Right lobe of liver (tissue), 6 donors: Measurements from ENCODE around the gene GSG1. TPM values are rescaled to one million over a fixed set of nuclear protein-coding genes. Genes with fewer than 3 reads are reported as not detected.

Source experiments
- ATAC-seq, 4 donors: fragments of 200-7000 bp; cut with Tn5 transposase; one replicate each; pipeline ENCODE4 v1.9.1; 2020; ENCODE audit warnings: mild to moderate bottlenecking in 4 of 4, moderate library complexity in 4 of 4
- DNase-seq, 3 donors: peaks; one replicate each; pipeline ENCODE4 v3.0.0-alpha.2; 2020
- H3K27ac ChIP-seq, 3 donors: fragments of 200-600 bp; one replicate each; pipeline ENCODE4 v1.8.0; 2022
- H3K27me3 ChIP-seq, 2 donors: fragments of 200-600 bp; one replicate each; pipeline ENCODE4 v1.8.0; 2022
- H3K36me3 ChIP-seq, 4 donors: fragments of 200-600 bp; sonication (generic) in 1 of 4; one replicate each; pipeline versions ENCODE4 v1.5.1 to v1.8.0; 2017 to 2022; ENCODE audit warnings: control low read depth in 1 of 4
- H3K4me1 ChIP-seq, 4 donors: fragments of 200-600 bp; sonication (generic) in 1 of 4; one replicate each; pipeline versions ENCODE4 v1.5.1 to v1.8.0; 2017 to 2022; ENCODE audit warnings: control low read depth in 1 of 4
- H3K4me3 ChIP-seq, 3 donors: fragments of 200-600 bp; one replicate each; pipeline ENCODE4 v1.8.0; 2022
- H3K9me3 ChIP-seq, 4 donors: fragments of 200-600 bp; sonication (generic) in 1 of 4; one replicate each; pipeline versions ENCODE4 v1.5.1 to v1.8.0; 2017 to 2022; ENCODE audit warnings: control low read depth in 1 of 4
- CTCF ChIP-seq, 4 donors: fragments of 200-600 bp in 3 of 4; fragments of 450-650 bp in 1 of 4; IDR thresholded peaks; one replicate each; pipeline versions ENCODE4 v1.5.1 to v1.8.0; 2016 to 2022; ENCODE audit warnings: antibody characterized with exemption in 4 of 4, mild to moderate bottlenecking in 2 of 4
- POLR2A ChIP-seq: fragments of 450-650 bp; IDR thresholded peaks from one replicate; pipeline ENCODE4 v1.6.1; 2017; ENCODE audit warnings: antibody characterized with exemption, mild to moderate bottlenecking
- WGBS: methylation state at CpG from one replicate; pipeline ENCODE4 v1.1.6; 2018; ENCODE audit warnings: low coverage, low lambda C conversion rate; ENCODE audit not compliant: insufficient coverage; ENCODE audit errors: missing lambda C conversion rate; 5-methylcytosine and 5-hydroxymethylcytosine counted together
- intact Hi-C, 2 donors: fragments of 100-400 bp; cut with DNase I; formaldehyde crosslinking; loops; one replicate each; pipeline versions ENCODE4 v1.11.2 to v1.14.1; 2022
- total RNA-seq, 6 experiments: library from RNA; depleted of rRNA in 2 of 6; stranded (reverse); fragments of >200 nt in 2 of 6; fragmentation: NEBNext Ultra II Directional in 3 of 6; extraction: Animal tissue kit (Norgen Biotek cat#: 25700) in 3 of 6; gene quantifications; one replicate each; pipeline versions ENCODE4 v1.1.0 to v1.2.4, GENCODE V29; 2016 to 2023
- donor health status: DM: no; HTN: yes; CAD: no.
- donor health status: DM: no; HTN: no; CAD: no.
- donor health status: DM: no; HTN: no; CAD: no.
- donor health status: DM: no; HTN: yes; CAD: no.
- donor health status: DM: no; HTN: yes; CAD: no.

GSG1 gene
- total RNA-seq, 6 experiments from 2014 or later = not detected

- no peak for DNase-seq
- H3K36me3 ChIP-seq = no peaks in the 10 kb centered on the region
- H3K27ac ChIP-seq = no peak overlapping the region
- 86% methylated on average over 4 of the region's 4 CpGs for WGBS
- H3K27me3 ChIP-seq = no peaks in the 10 kb centered on the region
- H3K9me3 ChIP-seq = no peaks in the 10 kb centered on the region
- peaks cover 0 to 9% (median 0%) of the 10 kb centered on the region in 4 donors for H3K4me1 ChIP-seq
- no peak for TF ChIP-seq POLR2A
- TF ChIP-seq CTCF (IDR thresholded peaks at IDR 0.05) = no peak
- no peak overlapping the region for H3K4me3 ChIP-seq
- intact Hi-C loops = no loop called here
- ATAC-seq = no peak
Observed at GRCh38 chr12:13149411-13149810, 45.9 kb upstream of the GSG1 start.

GRCh38 chr12:13148485-13148847, 45.0 kb upstream of the GSG1 start:
- WGBS = 56% methylated on average over 2 of the region's 3 CpGs
- no peak for ATAC-seq

GRCh38 chr12:13147688-13148484, 44.4 kb upstream of the GSG1 start:
- H3K9me3 ChIP-seq = no peaks in the 10 kb centered on the region
- TF ChIP-seq CTCF (IDR thresholded peaks at IDR 0.05) (no peak), POLR2A (no peak)
- no peak for ATAC-seq
- H3K27me3 ChIP-seq = no peaks in the 10 kb centered on the region
- H3K27ac ChIP-seq = no peak overlapping the region
- H3K4me1 ChIP-seq = peaks cover 0 to 9% (median 0%) of the 10 kb centered on the region in 4 donors
- WGBS = 63% methylated on average over 12 of the region's 12 CpGs
- no peak for DNase-seq
- intact Hi-C loops = no loop called here
- H3K4me3 ChIP-seq = no peak overlapping the region
- no peaks in the 10 kb centered on the region for H3K36me3 ChIP-seq

More at GRCh38 chr12:13148485-13148847, 45.0 kb upstream of the GSG1 start:
- intact Hi-C loops = no loop called here
- H3K27ac ChIP-seq = no peak overlapping the region
- peaks cover 0 to 9% (median 0%) of the 10 kb centered on the region in 4 donors for H3K4me1 ChIP-seq
- H3K36me3 ChIP-seq = no peaks in the 10 kb centered on the region
- no peaks in the 10 kb centered on the region for H3K27me3 ChIP-seq
- TF ChIP-seq CTCF (IDR thresholded peaks at IDR 0.05) = no peak
- no peak for TF ChIP-seq POLR2A
- DNase-seq = no peak
- no peak overlapping the region for H3K4me3 ChIP-seq
- H3K9me3 ChIP-seq = no peaks in the 10 kb centered on the region

- Histone ChIP-seq H3K4me1 (peaks cover 0 to 9% (median 0%) of the 10 kb centered on the region in 4 donors), H3K9me3 (no peaks in the 10 kb centered on the region), H3K4me3 (no peak overlapping the region), H3K27me3 (no peaks in the 10 kb centered on the region), H3K27ac (peak overlapping the region in 1 of 3 donors; percentile 17), H3K36me3 (no peaks in the 10 kb centered on the region)
- 60% methylated on average over 3 of the region's 3 CpGs for WGBS
- no peak for TF ChIP-seq CTCF (IDR thresholded peaks at IDR 0.05)
- no peak for TF ChIP-seq POLR2A
- DNase-seq (peak; percentile 29 to 81 (median 67)), ATAC-seq (peak; percentile 95 to 98 (median 98))
- intact Hi-C loops = no loop called here
Observed at GRCh38 chr12:13146336-13146938, 43.0 kb upstream of the GSG1 start.
